22Rv1 (cell line): Measurements from ENCODE around the gene SLC9A9.

Experiments
- H3K27ac ChIP-seq: fragments of 450-650 bp; 2 replicates; pipeline ENCODE4 v1.5.1; 2017
- ZFX ChIP-seq: fragments of 450-650 bp; IDR thresholded peaks from 2 replicates; pipeline ENCODE4 v1.6.1; 2017; ENCODE audit warnings: antibody characterized with exemption, borderline replicate concordance
- TF ChIP-seq, protein P1 (sequence below): fragments of 450-650 bp; IDR thresholded peaks from 2 replicates; pipeline ENCODE4 v1.5.1; 2017; ENCODE audit warnings: mild to moderate bottlenecking

The SLC9A9 gene

DNA sequence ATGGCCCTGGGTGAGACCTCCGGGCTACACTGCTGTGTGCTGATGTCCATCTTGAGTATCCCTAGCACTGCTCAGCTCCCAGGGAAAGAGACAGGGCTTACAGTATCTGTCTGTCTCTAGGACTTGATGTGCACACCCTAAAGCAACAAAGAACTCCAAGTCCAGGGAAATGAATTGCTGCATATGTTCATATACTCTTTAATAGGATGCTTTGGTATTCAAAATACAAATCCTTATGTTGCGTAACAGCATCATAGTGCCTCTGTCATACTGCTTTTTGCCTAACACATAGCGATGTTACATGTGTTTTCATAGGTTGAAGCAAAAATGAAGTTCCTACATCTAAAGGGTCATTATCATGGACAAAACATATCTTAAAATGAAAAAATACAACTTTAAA lies 299.9 kb downstream of the SLC9A9 start:
- TF ChIP-seq, protein P1, sequence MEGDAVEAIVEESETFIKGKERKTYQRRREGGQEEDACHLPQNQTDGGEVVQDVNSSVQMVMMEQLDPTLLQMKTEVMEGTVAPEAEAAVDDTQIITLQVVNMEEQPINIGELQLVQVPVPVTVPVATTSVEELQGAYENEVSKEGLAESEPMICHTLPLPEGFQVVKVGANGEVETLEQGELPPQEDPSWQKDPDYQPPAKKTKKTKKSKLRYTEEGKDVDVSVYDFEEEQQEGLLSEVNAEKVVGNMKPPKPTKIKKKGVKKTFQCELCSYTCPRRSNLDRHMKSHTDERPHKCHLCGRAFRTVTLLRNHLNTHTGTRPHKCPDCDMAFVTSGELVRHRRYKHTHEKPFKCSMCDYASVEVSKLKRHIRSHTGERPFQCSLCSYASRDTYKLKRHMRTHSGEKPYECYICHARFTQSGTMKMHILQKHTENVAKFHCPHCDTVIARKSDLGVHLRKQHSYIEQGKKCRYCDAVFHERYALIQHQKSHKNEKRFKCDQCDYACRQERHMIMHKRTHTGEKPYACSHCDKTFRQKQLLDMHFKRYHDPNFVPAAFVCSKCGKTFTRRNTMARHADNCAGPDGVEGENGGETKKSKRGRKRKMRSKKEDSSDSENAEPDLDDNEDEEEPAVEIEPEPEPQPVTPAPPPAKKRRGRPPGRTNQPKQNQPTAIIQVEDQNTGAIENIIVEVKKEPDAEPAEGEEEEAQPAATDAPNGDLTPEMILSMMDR = no peak
- TF ChIP-seq ZFX = no peak
- H3K27ac ChIP-seq = no peak overlapping the region

DNA sequence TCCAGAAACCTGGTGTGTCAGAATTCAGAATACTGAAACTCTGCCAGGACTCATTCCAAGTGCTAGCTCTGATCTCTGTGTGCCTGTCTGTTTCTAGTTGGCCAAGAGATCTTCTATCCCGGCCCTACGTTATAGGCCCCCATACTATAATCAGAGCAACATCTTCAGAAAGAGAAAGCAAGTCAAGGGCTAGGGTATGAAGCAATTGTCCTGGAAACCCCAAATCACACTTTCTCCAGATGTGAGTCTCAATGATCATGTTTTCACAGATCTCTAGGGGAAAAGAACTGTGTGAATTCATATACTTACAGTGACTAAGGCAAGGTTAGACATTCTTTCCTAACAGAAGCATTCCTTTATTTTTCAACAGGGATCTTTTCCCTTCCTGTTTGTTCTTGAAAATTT lies 309.7 kb downstream of the SLC9A9 start:
- H3K27ac ChIP-seq = no peak overlapping the region
- TF ChIP-seq ZFX = no peak
- TF ChIP-seq, protein P1 = no peak

DNA sequence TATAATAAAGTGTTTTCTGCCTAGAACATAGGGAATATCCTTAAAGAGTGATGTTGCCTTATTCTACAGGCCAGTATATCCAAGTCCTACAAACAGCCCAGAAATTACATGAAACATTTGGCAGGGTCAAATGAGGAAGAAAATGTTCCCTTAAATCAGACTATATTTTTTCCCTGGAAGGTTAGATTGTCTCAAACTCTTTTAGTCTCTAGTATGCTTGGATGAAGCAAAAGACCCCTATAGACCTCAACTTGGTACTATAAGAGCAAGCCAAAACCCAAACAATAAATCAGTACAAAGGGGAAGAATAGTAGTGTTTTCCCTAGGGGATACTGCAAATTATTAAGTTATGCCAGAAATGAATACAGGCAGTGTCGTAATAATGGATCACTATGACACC lies 310.2 kb downstream of the SLC9A9 start:
- TF ChIP-seq, protein P1 = no peak
- no peak for TF ChIP-seq ZFX
- H3K27ac ChIP-seq = no peak overlapping the region

DNA sequence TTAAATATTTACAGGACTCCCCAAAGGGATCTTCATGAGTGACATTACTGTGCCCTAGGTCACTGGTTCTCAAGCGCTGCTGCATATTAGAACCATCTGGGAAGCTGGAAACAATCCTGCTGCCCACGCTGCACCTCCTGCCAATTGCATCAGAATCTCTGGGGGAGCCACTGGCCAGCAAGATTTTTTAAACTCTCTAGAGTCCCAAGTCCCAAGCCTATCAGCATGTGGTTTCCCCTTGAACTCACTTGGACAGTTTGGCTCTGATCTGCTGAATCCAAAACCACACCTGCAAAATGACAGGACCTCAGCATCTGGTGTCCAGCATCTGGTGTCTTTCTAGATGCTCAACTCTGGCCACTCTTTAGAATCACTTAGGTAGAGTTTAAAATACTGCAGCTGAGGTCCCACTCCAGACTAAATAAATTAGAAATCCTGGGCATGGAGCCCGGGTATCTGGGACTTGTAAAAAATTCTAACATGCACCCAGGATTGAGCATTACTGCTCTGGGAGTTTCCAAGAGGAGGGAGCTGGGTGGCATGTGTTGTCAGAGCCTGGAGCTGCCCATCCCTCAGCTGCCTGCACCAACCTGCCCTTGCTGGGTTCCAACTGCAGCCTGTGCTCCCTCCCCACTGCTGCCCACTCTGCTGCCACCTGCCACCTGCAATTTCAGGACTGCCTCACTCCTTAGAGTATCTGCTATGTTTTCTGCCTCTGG lies 311.3 kb downstream of the SLC9A9 start:
- H3K27ac ChIP-seq = no peak overlapping the region
- TF ChIP-seq ZFX = no peak
- TF ChIP-seq, protein P1 = no peak

DNA sequence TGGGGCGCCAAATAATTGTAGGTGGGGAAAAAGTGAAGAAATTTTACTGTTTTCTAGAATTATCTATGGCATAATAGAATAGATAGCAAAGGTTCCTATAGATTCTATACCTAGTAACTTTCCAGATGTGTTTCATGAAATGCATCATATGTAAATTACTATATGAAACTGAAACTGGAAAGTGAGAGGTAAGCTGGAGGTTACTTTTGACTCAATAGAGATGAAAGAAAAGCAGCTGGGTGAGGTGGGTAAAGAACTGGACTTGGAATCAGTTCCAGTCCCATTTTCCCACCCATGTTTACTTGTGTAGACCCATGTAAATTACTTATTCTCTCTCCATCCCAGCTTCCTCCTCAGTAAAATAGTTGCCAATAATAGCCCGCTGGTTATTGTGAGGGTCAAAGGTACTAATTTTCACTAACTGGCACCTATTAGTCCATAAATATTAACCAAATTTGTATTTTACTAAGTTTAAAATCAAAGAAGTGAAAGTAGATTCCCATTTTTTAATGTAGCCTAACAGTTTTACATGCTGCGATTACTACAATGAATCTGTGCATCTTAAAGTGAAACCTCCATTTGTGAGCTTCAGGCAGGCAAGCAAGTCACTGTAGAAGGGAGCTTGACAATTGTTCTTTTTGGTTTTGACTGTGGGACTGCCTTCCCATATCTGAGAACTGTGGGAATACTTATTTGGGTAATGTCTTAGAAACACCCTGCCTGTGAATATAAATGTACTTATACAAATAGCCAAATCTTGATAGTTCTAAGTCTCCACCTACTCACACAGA lies 312.1 kb downstream of the SLC9A9 start:
- TF ChIP-seq, protein P1 = no peak
- no peak for TF ChIP-seq ZFX
- no peak overlapping the region for H3K27ac ChIP-seq

DNA sequence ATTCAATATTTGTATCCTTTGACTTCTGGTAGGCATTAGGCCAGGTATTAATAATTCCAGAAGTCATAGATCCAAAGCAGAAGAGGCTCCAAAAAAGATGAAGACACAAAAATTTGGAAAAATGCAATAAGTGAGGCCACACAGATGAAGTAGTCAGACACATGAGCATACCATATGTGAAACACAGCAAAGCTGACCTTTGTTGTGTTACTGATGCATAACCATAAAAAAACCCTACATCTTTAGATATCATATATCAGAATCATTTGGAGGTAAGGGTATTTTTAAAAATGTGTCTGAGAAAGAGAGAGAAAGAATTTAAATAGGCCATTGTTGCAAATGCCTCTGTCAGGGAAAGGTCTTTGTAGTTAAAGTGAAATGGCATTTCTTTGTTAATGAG lies 314.9 kb downstream of the SLC9A9 start:
- H3K27ac ChIP-seq = no peak overlapping the region
- no peak for TF ChIP-seq ZFX
- TF ChIP-seq, protein P1 = no peak

- H3K27ac ChIP-seq = no peak overlapping the region
- TF ChIP-seq, protein P1 = no peak
- TF ChIP-seq ZFX = no peak
Measured at GRCh38 chr3:143532091-143532490, 316.2 kb downstream of the SLC9A9 start.
